Loucy (cell line): Measurements from ENCODE around the gene PPM1G.

Experiments used
- EZH2phosphoT487 ChIP-seq: fragments of 200-600 bp; IDR thresholded peaks from 2 replicates; pipeline ENCODE4 v1.6.1; 2018; ENCODE audit warnings: antibody characterized with exemption, mild to moderate bottlenecking, moderate library complexity, borderline replicate concordance
- TF ChIP-seq, protein P1 (sequence below): fragments of 200-600 bp; sonication (generic); conservative IDR thresholded peaks from 2 replicates; pipeline ENCODE4 v1.5.1; 2014; ENCODE audit warnings: mild to moderate bottlenecking, antibody characterized with exemption, low read length

DNA sequence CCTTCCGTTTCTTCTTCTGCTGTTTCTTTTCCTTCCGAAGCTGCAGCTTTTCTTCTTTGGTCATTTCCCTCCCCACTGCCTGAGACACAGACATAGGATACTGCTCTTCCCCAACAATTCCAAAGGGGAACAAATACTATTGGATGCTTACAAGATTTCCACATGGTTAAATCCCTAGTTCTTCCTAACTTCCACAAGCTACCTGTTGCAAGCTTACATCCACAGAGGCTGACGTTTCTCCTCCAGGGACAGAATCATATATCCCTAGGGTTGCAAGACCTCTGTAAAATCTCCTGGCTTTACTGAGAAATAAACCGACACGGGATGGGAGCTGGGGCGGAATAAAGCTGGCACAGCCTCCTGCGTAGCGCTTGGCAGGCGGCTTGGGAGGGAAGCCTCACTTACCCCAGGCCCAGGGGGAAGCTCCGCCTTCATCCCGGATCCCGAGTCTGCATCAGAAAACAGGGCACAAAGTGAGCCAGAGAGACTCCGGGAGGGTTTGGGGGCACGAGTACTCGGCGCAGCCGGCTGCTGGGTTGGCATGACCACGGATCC, 39.8 kb downstream of the PPM1G start:
- TF ChIP-seq, protein P1, sequence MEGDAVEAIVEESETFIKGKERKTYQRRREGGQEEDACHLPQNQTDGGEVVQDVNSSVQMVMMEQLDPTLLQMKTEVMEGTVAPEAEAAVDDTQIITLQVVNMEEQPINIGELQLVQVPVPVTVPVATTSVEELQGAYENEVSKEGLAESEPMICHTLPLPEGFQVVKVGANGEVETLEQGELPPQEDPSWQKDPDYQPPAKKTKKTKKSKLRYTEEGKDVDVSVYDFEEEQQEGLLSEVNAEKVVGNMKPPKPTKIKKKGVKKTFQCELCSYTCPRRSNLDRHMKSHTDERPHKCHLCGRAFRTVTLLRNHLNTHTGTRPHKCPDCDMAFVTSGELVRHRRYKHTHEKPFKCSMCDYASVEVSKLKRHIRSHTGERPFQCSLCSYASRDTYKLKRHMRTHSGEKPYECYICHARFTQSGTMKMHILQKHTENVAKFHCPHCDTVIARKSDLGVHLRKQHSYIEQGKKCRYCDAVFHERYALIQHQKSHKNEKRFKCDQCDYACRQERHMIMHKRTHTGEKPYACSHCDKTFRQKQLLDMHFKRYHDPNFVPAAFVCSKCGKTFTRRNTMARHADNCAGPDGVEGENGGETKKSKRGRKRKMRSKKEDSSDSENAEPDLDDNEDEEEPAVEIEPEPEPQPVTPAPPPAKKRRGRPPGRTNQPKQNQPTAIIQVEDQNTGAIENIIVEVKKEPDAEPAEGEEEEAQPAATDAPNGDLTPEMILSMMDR, result no peak
- no peak for TF ChIP-seq EZH2phosphoT487
